ENCODE results near the gene ZNF530.

- no peak for TF ChIP-seq POLR2A (IDR thresholded peaks at IDR 0.05)
- no peak for TF ChIP-seq CTCF (IDR thresholded peaks at IDR 0.05)
These were observed 54.0 kb downstream of the ZNF530 start for GRCh38 chr19:57653689-57654088.

All from upper lobe of left lung (tissue), 4 donors.